ENCODE measurements around the gene ZNF507. TPM values are rescaled to one million over a fixed set of nuclear protein-coding genes. Genes with fewer than 3 reads are reported as not detected.

Gene ZNF507
- total and polyA plus RNA-seq, 2 donors from 2014 or later: 3.4 to 23.5 TPM

DNA sequence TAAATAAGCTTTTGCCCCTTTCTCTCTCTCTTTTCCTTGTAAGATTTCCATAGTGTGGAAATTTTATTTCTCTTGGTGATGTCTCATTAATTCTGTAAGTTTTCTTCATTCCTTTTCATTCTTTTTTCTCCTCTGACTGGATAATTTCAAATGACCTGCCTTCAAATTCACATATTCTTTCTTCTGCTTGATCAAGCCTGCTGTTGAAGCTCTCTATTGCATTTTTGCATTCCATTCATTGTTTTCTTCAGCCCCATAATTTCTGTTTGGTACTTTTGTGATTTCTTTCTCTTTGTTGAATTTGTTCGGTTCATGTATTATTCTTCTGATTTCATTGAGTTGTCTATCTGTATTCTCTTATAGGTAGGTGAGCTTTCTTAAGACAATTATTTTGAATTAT lies 42.2 kb upstream of the ZNF507 start:
- Histone ChIP-seq H3K9me3 (ENCODE audit: control insufficient read depth in 2 of 3, insufficient read depth in 1 of 3, low read length in 3 of 3) (peaks cover 0 to 12% (median 5%) of the 10 kb centered on the region in 3 donors), H3K9ac (ENCODE audit: low read length in 3 of 3) (no peak overlapping the region), H3K4me3 (ENCODE audit: low read length in 3 of 3) (no peak overlapping the region), H3K27ac (ENCODE audit: low read depth in 2 of 2, low read length in 2 of 2) (no peak overlapping the region), H3K36me3 (ENCODE audit: control insufficient read depth in 2 of 3, insufficient read depth in 3 of 3, low read length in 3 of 3) (no peaks in the 10 kb centered on the region), H3K27me3 (ENCODE audit: control insufficient read depth, insufficient read depth, low read length) (no peaks in the 10 kb centered on the region), H3K4me1 (ENCODE audit: control insufficient read depth in 2 of 3, insufficient read depth in 2 of 3, low read depth in 1 of 3, low read length in 3 of 3) (no peaks in the 10 kb centered on the region)
- TF ChIP-seq CTCF (IDR thresholded peaks at IDR 0.05; ENCODE audit: borderline replicate concordance, extremely low read depth, insufficient read depth): no peak
- no peak for DNase-seq
- FAIRE-seq: no peak
- intact Hi-C loops (cut with DNase I): no loop called here

GRCh38 chr19:32307591-32307990 lies 37.8 kb upstream of the ZNF507 start:
- no peak for TF ChIP-seq CTCF (IDR thresholded peaks at IDR 0.05; ENCODE audit: borderline replicate concordance, extremely low read depth, insufficient read depth)

GRCh38 chr19:32308431-32309077 lies 36.9 kb upstream of the ZNF507 start:
- H3K4me1 ChIP-seq (ENCODE audit: control insufficient read depth in 2 of 3, insufficient read depth in 2 of 3, low read depth in 1 of 3, low read length in 3 of 3): no peaks in the 10 kb centered on the region
- no peak for FAIRE-seq
- no peak overlapping the region for H3K9ac ChIP-seq (ENCODE audit: low read length in 3 of 3)
- H3K9me3 ChIP-seq (ENCODE audit: control insufficient read depth in 2 of 3, insufficient read depth in 1 of 3, low read length in 3 of 3): no peaks in the 10 kb centered on the region
- H3K27me3 ChIP-seq (ENCODE audit: control insufficient read depth, insufficient read depth, low read length): no peaks in the 10 kb centered on the region
- H3K27ac ChIP-seq (ENCODE audit: low read depth in 2 of 2, low read length in 2 of 2): no peak overlapping the region
- no peak for TF ChIP-seq CTCF (IDR thresholded peaks at IDR 0.05; ENCODE audit: borderline replicate concordance, extremely low read depth, insufficient read depth)
- intact Hi-C loops (cut with DNase I): no loop called here
- no peak for DNase-seq
- no peak overlapping the region for H3K4me3 ChIP-seq (ENCODE audit: low read length in 3 of 3)
- no peaks in the 10 kb centered on the region for H3K36me3 ChIP-seq (ENCODE audit: control insufficient read depth in 2 of 3, insufficient read depth in 3 of 3, low read length in 3 of 3)

More at GRCh38 chr19:32307591-32307990, 37.8 kb upstream of the ZNF507 start:
- H3K4me1 ChIP-seq (ENCODE audit: control insufficient read depth in 2 of 3, insufficient read depth in 2 of 3, low read depth in 1 of 3, low read length in 3 of 3): no peaks in the 10 kb centered on the region
- H3K4me3 ChIP-seq (ENCODE audit: low read length in 3 of 3): no peak overlapping the region
- no peaks in the 10 kb centered on the region for H3K36me3 ChIP-seq (ENCODE audit: control insufficient read depth in 2 of 3, insufficient read depth in 3 of 3, low read length in 3 of 3)
- intact Hi-C loops (cut with DNase I): no loop called here
- peaks cover 0 to 8% (median 5%) of the 10 kb centered on the region in 3 donors for H3K9me3 ChIP-seq (ENCODE audit: control insufficient read depth in 2 of 3, insufficient read depth in 1 of 3, low read length in 3 of 3)
- DNase-seq (no peak), FAIRE-seq (no peak)
- no peak overlapping the region for H3K9ac ChIP-seq (ENCODE audit: low read length in 3 of 3)
- H3K27me3 ChIP-seq (ENCODE audit: control insufficient read depth, insufficient read depth, low read length): no peaks in the 10 kb centered on the region
- H3K27ac ChIP-seq (ENCODE audit: low read depth in 2 of 2, low read length in 2 of 2): no peak overlapping the region

All from kidney (tissue), 14 donors.